ENCODE measurements around the gene SIK3.
A peak's percentile ranks its signal among the peaks of the same experiment; 100 is the strongest.
"Not testable (repeated sequence)": the region's sequence is repeated elsewhere in the genome, so short reads cannot be mapped to it uniquely, and the experiment has no call there.

SIK3 gene

GRCh38 chr11:117042689-117043088 is 55.5 kb downstream of the SIK3 start:
- DNase-seq: no peak

- DNase-seq: peak; percentile 63
These were observed 58.3 kb downstream of the SIK3 start for GRCh38 chr11:117039900-117040299.

GRCh38 chr11:117039270-117039669 is 59.0 kb downstream of the SIK3 start:
- no peak for DNase-seq

DNA sequence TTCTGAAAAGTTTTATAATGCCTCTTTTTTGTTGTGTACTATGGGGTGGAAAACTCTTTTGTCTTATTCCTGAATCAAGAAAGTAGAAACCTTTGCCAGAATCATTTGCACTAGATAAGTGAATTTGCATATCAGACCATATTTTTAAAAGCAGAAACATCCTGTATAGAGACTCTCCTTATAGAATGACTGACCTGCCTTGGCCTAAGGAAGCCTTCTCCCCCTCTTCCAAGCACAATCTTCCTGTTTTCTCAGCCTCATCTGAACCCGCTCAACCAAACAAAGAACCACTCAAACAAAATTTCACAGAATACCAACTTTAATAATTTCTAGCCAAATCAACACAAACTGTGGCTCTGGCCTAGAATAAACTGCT is 60.3 kb downstream of the SIK3 start:
- DNase-seq: no peak

DNA sequence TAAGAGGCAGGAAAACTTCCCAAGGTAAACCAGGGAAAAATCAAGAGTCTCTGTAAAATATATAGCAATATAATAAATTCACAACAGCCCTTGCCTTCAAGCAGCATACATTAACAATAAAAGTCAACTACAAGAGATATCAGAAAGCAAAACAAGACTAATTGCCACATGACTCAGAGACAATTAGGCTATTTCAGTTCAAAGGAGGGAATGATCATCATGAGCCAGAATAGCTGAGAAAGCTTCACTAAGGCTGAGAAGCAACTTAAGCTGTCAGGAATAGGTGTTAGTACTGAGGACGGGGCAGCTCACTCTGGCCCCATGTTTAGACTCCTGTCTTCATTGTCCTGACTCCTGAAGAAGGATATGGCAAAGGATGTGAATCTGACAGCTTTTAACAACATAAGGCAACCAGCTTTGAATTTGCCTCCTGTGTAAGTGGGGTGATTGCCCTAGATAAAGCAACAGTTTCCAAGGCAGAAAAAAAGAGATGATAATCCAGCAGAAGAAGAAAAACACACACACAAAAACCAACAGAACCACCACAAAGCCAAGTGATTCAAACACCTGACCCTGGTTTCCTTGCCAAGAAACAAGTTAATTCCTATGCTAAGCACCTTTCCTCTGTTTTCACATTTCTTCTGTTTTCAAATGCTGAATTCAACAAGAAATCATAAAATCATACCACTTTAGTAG is 60.8 kb downstream of the SIK3 start:
- DNase-seq: peak; percentile 12

DNA sequence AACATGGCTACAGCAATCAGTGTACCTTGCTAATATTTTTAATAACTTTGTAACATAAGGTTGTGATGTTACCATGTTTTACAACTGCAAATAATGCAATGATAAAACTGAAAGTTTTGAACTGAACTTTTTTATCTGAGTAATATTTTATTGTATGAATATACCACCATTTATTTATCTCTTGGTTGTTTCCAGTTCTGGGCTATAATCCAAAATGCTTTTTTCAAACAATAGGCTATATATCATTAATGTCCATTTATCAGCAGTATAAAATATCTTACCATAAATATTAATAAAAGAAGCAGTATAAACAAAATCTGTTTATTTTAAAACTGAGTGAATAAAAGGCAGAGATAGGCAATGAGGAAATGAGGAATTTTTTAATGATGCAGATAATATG is 63.3 kb downstream of the SIK3 start:
- no peak for DNase-seq

GRCh38 chr11:117026593-117027330 is 71.5 kb downstream of the SIK3 start:
- no peak for DNase-seq

GRCh38 chr11:117023707-117024106 is 74.5 kb downstream of the SIK3 start:
- not testable (repeated sequence) for DNase-seq

GRCh38 chr11:117023178-117023577 is 75.0 kb downstream of the SIK3 start:
- no peak for DNase-seq

- DNase-seq: no peak
These were observed 75.7 kb downstream of the SIK3 start for GRCh38 chr11:117022526-117022925.

DNA sequence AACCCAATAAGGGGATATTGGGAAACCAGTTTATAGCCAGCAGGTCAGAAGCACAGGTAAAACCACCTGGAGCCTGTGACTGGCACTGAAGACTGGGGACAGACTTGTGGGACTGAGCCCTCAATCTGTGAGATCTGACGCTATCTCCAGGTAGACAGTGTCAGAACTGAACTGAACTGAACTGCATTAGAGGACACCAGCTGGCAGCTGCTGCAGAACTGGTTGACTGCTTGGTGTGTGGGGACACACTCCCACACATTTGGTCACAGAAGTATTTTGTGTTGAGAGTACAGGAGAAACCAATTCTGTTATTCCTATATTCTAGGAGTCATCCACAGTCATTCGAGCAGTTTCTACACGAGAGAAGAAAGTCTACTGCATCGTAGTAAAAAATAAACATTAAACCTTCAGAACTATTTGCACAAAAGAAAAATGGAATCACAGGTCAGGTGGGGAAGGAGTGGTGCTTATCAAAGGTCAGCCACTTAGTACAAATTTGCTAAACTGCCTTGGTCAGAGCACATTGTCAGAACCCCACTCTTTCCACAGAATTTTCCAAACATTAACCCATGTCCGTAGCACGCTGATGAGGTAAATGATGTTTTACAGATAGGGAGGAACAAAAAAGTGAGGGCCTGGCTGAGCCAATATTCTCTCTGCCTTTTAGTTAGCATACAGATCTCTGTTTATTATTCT is 77.2 kb downstream of the SIK3 start:
- no peak for DNase-seq

DNA sequence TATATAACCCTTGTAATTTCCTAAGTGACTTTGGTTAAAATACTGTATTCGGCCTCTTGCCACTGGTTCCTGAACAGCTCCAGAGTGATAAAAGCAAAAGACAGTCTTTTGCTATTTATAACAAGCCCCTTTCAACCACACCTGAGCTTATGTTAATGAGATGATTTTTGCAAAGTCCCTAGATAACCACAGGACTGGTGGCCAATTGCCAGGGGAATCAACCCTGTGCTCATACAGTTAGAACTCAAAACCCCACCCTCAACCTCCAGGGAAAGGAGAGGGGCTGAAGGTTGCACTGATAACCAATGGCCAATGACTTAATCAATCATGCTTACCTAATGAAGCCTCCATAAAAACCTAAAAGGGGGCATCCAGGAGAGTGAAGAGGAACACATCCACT is 77.9 kb downstream of the SIK3 start:
- no peak for DNase-seq

DNA sequence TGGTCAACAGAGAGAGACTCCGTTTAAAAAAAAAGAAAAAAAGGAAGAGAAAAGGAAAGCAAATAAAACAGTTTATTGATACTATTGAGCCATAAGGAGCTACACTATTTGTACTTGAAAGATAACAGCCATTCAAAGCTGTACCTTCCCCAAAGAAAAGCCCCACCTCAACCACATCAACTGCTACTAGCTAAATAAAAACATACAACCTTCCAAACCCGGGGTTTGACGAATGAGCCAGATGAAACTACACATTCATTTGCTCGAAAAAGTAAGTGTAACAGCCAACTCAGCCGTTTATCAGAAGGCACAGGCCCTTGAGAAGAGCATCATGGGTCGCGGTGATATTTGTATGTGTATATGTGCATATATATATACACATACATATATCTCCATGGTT is 78.4 kb downstream of the SIK3 start:
- no peak for DNase-seq

DNA sequence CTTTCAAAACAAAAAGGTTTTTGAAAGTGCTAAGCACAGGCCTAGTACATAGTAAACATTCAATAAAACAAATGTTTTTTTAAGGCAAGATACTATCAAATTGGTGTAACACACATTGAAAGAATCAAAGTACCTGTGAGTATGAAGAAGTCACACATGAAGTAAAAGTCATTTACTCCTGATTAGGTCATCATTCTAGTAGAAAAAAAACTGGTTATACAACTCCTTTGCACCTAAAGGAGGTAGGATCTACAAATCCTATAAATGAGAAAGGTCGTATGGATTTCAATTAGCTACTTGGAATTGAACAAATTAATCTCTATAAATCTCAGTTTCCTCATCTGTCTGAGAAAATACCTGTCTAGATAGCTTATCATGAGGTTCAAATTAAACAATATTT is 80.8 kb downstream of the SIK3 start:
- DNase-seq: no peak

- DNase-seq: no peak
These were observed 81.5 kb downstream of the SIK3 start for GRCh38 chr11:117016747-117017146.

DNA sequence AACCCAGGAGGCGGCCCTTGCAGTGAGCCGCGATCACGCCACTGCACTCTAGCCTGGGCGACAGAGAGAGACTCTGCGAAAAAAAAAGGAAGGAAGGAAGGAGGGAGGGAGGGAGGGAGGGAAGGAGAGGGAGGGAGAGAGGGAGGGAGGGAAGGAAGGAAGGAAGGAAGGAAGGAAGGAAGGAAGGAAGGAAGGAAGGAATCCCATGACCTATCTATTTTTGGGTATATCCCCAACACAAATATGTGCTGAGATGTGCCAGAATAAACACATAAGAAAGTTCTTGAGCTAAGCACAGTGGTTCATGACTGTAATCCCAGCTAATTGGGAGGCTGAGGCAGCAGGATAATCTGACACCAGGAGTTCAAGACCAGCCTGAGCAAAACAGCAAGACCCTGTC is 82.0 kb downstream of the SIK3 start:
- no peak for DNase-seq

DNA sequence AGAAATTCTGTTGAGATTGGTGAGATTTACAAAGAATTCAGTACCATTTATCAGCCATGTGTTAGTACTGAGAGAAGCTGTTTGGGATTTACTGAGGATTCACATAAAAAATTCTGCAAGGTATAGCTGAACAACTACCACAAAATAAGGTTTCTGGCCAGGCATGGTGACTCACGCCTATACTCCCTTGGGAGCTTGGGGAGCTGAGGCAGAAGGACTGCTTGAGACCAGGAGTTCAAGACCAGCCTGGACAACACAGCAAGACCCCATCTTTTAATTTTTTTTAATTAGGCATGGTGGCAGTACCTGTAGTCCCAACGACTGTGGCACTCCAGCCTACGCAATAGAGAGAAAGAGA is 86.7 kb downstream of the SIK3 start:
- DNase-seq: no peak

GRCh38 chr11:117010808-117011540 is 87.3 kb downstream of the SIK3 start:
- DNase-seq: peak; percentile 62

DNA sequence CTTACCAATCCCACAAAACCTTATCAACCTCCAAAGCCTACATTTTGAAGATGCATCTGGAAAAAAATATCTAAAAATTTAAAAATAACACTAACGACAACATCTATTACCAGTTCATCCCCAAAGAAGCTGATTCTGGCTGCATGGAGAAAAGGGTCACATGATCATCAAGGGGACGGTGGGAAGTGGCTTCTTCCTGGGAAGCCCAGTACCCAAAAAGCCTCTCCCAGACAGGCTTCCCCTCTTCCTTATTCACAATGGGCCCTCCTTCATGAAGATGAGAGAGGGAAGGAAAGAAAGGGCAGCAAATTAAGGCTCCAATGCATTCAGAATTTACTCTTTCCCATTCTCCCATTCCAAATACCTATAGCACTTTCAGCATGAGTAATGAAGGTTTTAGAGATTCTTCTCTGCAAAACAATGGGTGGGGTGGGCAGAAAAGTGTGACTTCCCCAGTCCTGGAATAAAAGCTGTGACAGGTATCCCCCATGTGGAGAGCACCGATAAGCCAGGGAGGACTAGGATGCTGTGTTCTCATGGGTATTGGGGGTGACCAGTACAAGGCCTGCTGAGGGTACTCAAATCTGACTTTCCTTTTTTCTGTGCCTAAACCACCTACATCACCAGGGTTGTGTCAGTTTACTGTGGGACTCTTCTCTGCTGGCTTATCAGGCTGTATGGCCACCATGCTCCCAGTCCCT is 88.2 kb downstream of the SIK3 start:
- DNase-seq: peak; percentile 21

- DNase-seq: no peak
These were observed 92.5 kb downstream of the SIK3 start for GRCh38 chr11:117005758-117006157.

- no peak for DNase-seq
These were observed 95.5 kb downstream of the SIK3 start for GRCh38 chr11:117002639-117003299.

- DNase-seq: no peak
These were observed 98.1 kb downstream of the SIK3 start for GRCh38 chr11:117000014-117000737.
